ENCODE results near the gene EMC6.

Gene EMC6

GRCh38 chr17:3641014-3641413 is 27.6 kb upstream of the EMC6 start:
- TF ChIP-seq CTCF (IDR thresholded peaks at IDR 0.05; ENCODE audit: borderline replicate concordance, control extremely low read depth, extremely low read depth, insufficient read depth, missing control alignments), result no peak
- DNase-seq (ENCODE audit: low spot score), result no peak
- in situ Hi-C loops (cut with MboI; ENCODE audit: low sequenced_read_pairs, unreplicated experiment), result loop anchor here (5.0 to 25.0 kb wide), 2 partner anchors 49 to 604 kb away; no protein-coding TSS in a partner anchor

- in situ Hi-C loops (cut with MboI; ENCODE audit: low sequenced_read_pairs, unreplicated experiment), result loop anchor here (5.0 to 25.0 kb wide), 2 partner anchors 50 to 605 kb away; no protein-coding TSS in a partner anchor
- no peak for TF ChIP-seq CTCF (IDR thresholded peaks at IDR 0.05; ENCODE audit: borderline replicate concordance, control extremely low read depth, extremely low read depth, insufficient read depth, missing control alignments)
- DNase-seq (ENCODE audit: low spot score), result no peak
Observed at GRCh38 chr17:3641717-3642486, 26.7 kb upstream of the EMC6 start.

GRCh38 chr17:3643889-3644349 is 24.7 kb upstream of the EMC6 start:
- TF ChIP-seq CTCF (IDR thresholded peaks at IDR 0.05; ENCODE audit: borderline replicate concordance, control extremely low read depth, extremely low read depth, insufficient read depth, missing control alignments), result no peak
- in situ Hi-C loops (cut with MboI; ENCODE audit: low sequenced_read_pairs, unreplicated experiment), result loop anchor here (5.0 to 25.0 kb wide), 2 partner anchors 52 to 607 kb away; no protein-coding TSS in a partner anchor
- no peak for DNase-seq (ENCODE audit: low spot score)

- no peak for TF ChIP-seq CTCF (IDR thresholded peaks at IDR 0.05; ENCODE audit: borderline replicate concordance, control extremely low read depth, extremely low read depth, insufficient read depth, missing control alignments)
- in situ Hi-C loops (cut with MboI; ENCODE audit: low sequenced_read_pairs, unreplicated experiment), result loop anchor here (25.0 kb wide), 1 partner anchor 608 kb away; no protein-coding TSS in a partner anchor
- DNase-seq (ENCODE audit: low spot score), result no peak
Observed at GRCh38 chr17:3645310-3645709, 23.3 kb upstream of the EMC6 start.

- in situ Hi-C loops (cut with MboI; ENCODE audit: low sequenced_read_pairs, unreplicated experiment), result loop anchor here (25.0 kb wide), 1 partner anchor 610 kb away; no protein-coding TSS in a partner anchor
- no peak for TF ChIP-seq CTCF (IDR thresholded peaks at IDR 0.05; ENCODE audit: borderline replicate concordance, control extremely low read depth, extremely low read depth, insufficient read depth, missing control alignments)
- DNase-seq (ENCODE audit: low spot score), result no peak
Observed at GRCh38 chr17:3647251-3647650, 21.4 kb upstream of the EMC6 start.

GRCh38 chr17:3647769-3648555 is 20.6 kb upstream of the EMC6 start:
- no peak for DNase-seq (ENCODE audit: low spot score)
- peak; percentile 50 for TF ChIP-seq CTCF (IDR thresholded peaks at IDR 0.05; ENCODE audit: borderline replicate concordance, control extremely low read depth, extremely low read depth, insufficient read depth, missing control alignments)
- in situ Hi-C loops (cut with MboI; ENCODE audit: low sequenced_read_pairs, unreplicated experiment), result loop anchor here (25.0 kb wide), 1 partner anchor 611 kb away; no protein-coding TSS in a partner anchor
